Astrocyte (in vitro differentiated cells and primary cell): Measurements from ENCODE around the gene WDPCP.

Experiments
- EZH2 ChIP-seq: IDR thresholded peaks from 2 replicates; pipeline ENCODE4 v1.6.1; 2012; ENCODE audit warnings: mild to moderate bottlenecking, low read length, inconsistent platforms; ENCODE audit not compliant: insufficient read depth
- TF ChIP-seq, protein P1 (sequence below): IDR thresholded peaks from 2 replicates; pipeline ENCODE4 v1.5.1; 2011; ENCODE audit warnings: low read depth, mild to moderate bottlenecking, inconsistent platforms, low read length, moderate library complexity; ENCODE audit not compliant: insufficient read depth

GRCh38 chr2:63122921-63123320 lies 465.4 kb downstream of the WDPCP start:
- TF ChIP-seq, protein P1, sequence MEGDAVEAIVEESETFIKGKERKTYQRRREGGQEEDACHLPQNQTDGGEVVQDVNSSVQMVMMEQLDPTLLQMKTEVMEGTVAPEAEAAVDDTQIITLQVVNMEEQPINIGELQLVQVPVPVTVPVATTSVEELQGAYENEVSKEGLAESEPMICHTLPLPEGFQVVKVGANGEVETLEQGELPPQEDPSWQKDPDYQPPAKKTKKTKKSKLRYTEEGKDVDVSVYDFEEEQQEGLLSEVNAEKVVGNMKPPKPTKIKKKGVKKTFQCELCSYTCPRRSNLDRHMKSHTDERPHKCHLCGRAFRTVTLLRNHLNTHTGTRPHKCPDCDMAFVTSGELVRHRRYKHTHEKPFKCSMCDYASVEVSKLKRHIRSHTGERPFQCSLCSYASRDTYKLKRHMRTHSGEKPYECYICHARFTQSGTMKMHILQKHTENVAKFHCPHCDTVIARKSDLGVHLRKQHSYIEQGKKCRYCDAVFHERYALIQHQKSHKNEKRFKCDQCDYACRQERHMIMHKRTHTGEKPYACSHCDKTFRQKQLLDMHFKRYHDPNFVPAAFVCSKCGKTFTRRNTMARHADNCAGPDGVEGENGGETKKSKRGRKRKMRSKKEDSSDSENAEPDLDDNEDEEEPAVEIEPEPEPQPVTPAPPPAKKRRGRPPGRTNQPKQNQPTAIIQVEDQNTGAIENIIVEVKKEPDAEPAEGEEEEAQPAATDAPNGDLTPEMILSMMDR, result no peak
- TF ChIP-seq EZH2, result no peak
